ENCODE measurements around the gene C1orf216. TPM values are rescaled to one million over a fixed set of nuclear protein-coding genes. Genes with fewer than 3 reads are reported as not detected.
"Not testable (repeated sequence)": the region's sequence is repeated elsewhere in the genome, so short reads cannot be mapped to it uniquely, and the experiment has no call there.

Gene C1orf216
- total and polyA plus RNA-seq, 8 donors, result 11.1 to 16.1 (median 13.9) TPM

DNA sequence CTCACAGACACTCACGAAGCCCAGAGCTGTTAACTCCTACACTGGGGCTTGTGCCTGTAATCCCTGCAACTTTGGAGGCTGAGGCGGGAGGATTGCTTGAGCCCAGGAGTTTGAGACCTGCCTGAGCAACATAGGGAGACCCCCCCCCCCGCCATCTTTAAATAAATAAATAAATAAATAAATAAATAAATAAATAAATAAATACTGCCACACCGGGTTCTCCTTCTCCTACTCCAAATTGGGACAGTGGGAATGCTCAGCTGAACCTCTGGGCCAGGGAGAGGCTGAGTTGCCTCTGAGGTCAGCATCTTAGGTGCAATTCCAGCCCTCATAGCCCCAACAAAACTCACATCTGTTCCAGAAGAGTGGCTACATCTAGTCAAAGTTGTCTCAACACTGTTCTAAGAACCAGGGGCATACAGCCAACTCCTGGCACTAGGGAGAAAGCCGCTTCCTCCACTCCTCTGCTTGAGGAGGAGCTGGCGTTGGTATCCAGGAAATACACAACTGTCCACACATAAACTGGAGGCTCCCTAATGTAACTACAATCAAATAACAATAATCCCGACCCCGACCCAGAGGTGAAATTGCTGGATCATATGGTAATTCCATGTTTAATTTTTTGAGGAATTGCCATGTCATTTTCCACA, 27.0 kb downstream of the C1orf216 start:
- H3K4me3 ChIP-seq, result no peak overlapping the region
- no peak for DNase-seq

DNA sequence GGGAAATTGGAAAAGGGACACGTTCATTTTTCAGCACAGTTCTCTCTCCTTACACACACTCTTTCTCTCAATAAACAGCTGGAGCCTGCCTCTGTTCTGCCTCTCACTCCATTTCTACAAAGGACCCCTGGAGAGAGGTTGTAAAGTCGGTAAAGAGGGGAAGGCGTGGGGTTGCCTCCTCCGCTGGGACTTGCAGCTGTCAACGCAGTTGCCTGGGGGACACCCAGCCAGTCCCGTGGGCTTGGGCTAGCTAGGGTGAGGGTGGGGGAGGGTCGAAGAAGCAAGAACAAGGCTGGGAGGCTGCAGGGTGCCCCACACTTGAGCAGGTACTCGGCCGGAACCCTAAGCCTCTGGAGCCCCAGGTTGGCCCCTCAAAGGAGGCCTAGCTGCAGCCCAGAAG, 27.6 kb downstream of the C1orf216 start:
- no peaks in the 10 kb centered on the region for H3K9me3 ChIP-seq
- peaks cover 0 to 36% of the 10 kb centered on the region in 2 donors for H3K27me3 ChIP-seq
- intact Hi-C loops (cut with DNase I), result no loop called here
- no peaks in the 10 kb centered on the region for H3K36me3 ChIP-seq
- no peaks in the 10 kb centered on the region for H3K4me1 ChIP-seq
- TF ChIP-seq, protein P1, sequence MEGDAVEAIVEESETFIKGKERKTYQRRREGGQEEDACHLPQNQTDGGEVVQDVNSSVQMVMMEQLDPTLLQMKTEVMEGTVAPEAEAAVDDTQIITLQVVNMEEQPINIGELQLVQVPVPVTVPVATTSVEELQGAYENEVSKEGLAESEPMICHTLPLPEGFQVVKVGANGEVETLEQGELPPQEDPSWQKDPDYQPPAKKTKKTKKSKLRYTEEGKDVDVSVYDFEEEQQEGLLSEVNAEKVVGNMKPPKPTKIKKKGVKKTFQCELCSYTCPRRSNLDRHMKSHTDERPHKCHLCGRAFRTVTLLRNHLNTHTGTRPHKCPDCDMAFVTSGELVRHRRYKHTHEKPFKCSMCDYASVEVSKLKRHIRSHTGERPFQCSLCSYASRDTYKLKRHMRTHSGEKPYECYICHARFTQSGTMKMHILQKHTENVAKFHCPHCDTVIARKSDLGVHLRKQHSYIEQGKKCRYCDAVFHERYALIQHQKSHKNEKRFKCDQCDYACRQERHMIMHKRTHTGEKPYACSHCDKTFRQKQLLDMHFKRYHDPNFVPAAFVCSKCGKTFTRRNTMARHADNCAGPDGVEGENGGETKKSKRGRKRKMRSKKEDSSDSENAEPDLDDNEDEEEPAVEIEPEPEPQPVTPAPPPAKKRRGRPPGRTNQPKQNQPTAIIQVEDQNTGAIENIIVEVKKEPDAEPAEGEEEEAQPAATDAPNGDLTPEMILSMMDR (IDR thresholded peaks at IDR 0.05), result no peak
- no peak for ATAC-seq
- H3K4me3 ChIP-seq, result no peak overlapping the region
- H3K27ac ChIP-seq, result no peak overlapping the region
- DNase-seq, result no peak

More for the DNA sequence above, 27.0 kb downstream of the C1orf216 start:
- H3K4me1 ChIP-seq, result no peaks in the 10 kb centered on the region
- intact Hi-C loops (cut with DNase I), result no loop called here
- no peak overlapping the region for H3K27ac ChIP-seq
- H3K9me3 ChIP-seq, result no peaks in the 10 kb centered on the region
- TF ChIP-seq, protein P1 (IDR thresholded peaks at IDR 0.05), result no peak
- ATAC-seq, result no peak
- H3K27me3 ChIP-seq, result peaks cover 0 to 36% of the 10 kb centered on the region in 2 donors
- H3K36me3 ChIP-seq, result no peaks in the 10 kb centered on the region

DNA sequence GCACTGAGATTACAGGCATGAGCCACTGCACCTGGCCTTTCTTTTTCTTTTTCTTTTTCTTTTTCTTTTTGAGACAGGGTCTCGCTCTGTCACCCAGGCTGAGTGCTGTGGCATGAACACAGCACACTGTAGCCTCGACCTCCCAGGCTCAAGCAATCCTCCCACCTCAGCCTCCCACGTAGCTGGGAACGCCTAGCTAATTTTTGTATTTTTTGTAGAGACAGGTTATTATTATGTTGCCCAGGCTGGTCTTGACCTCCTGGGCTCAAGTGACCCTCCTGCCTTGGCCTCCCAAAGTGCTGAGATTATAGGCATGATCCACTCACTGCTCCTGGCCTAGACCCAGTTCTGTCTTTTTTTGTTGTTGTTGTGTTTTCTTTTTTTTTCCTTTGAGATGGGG, 28.6 kb downstream of the C1orf216 start:
- ATAC-seq; H3K4me3 ChIP-seq; H3K27ac ChIP-seq; H3K4me1 ChIP-seq; H3K9me3 ChIP-seq; intact Hi-C loops (cut with DNase I); DNase-seq; H3K36me3 ChIP-seq: not testable (repeated sequence)
- H3K27me3 ChIP-seq, result peaks cover 0 to 26% of the 10 kb centered on the region in 2 donors

DNA sequence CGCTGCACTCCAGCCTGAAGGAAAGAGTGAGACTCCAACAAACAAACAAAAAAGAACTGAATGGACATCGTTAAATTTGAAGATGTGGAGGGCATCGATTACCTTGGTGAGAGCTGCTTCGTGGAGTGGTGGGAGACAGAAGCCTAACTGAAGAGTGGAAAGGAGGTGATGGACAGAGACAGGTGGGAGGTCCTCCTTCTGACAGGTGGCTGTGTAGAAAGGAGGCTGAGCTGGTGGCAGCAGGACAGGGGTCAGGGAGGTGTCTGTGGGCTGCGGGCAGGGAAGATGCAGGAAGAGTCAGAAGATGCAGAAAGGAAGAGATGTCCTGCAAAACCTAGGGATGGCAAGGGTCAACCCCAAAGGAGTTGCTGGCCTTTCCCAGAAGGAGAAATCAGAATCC, 30.5 kb downstream of the C1orf216 start:
- TF ChIP-seq, protein P1 (IDR thresholded peaks at IDR 0.05), result no peak
- intact Hi-C loops (cut with DNase I), result no loop called here
- DNase-seq, result no peak

DNA sequence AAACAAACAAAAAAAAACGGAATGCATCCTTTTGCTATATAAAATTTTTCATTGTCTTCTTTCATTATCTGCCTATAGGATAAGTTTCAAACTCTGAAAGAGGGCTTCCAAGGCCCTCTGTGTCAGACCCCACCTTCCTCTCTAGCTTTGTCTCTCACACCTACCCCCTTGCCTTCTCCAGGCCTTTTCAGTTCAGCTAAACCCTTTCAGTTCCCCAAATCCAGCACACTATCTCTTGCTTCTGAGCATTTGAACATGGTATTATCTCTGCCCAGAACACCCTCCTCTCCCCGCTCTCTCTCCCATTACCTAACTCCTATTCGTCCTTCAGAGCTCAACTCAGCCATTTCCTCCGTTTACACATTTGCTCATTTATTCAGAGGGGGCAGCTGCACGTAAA, 35.7 kb downstream of the C1orf216 start:
- Histone ChIP-seq H3K4me1 (no peaks in the 10 kb centered on the region), H3K27ac (no peak overlapping the region), H3K9me3 (no peaks in the 10 kb centered on the region), H3K4me3 (no peak overlapping the region), H3K36me3 (no peaks in the 10 kb centered on the region), H3K27me3 (peaks cover 0 to 26% of the 10 kb centered on the region in 2 donors)
- intact Hi-C loops (cut with DNase I), result no loop called here
- ATAC-seq (no peak), DNase-seq (no peak)
- TF ChIP-seq, protein P1 (IDR thresholded peaks at IDR 0.05), result no peak

More for the DNA sequence above, 30.5 kb downstream of the C1orf216 start:
- H3K4me1 ChIP-seq, result no peaks in the 10 kb centered on the region
- H3K27ac ChIP-seq, result no peak overlapping the region
- ATAC-seq, result no peak
- H3K27me3 ChIP-seq, result peaks cover 0 to 23% of the 10 kb centered on the region in 2 donors
- H3K9me3 ChIP-seq, result no peaks in the 10 kb centered on the region
- H3K36me3 ChIP-seq, result no peaks in the 10 kb centered on the region
- H3K4me3 ChIP-seq, result no peak overlapping the region

DNA sequence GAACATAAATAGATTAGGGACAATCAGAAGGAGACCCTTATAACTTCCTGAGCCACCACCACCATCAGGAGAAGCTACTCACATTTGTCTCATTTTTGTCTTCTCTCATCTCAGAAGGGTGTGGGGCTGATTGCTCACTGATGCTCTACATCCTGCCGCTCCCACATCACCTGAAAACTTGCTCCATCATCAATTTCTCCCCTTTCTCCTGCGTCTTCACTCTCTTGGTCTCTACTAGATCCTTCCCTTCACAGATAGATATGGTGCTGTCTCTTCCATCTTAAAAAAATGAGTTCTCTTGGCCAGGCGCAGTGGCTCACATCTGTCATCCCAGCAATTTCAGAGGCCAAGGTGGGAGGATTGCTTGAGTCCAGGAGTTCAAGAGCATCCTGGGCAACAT, 38.4 kb downstream of the C1orf216 start:
- Histone ChIP-seq H3K36me3 (no peaks in the 10 kb centered on the region), H3K9me3 (no peaks in the 10 kb centered on the region), H3K27ac (no peak overlapping the region), H3K4me3 (no peak overlapping the region), H3K4me1 (no peaks in the 10 kb centered on the region), H3K27me3 (peaks cover 0 to 20% of the 10 kb centered on the region in 2 donors)
- intact Hi-C loops (cut with DNase I), result no loop called here
- TF ChIP-seq, protein P1 (IDR thresholded peaks at IDR 0.05), result no peak
- no peak for DNase-seq
- ATAC-seq, result no peak
